GM18870 (cell line): ENCODE results near the gene ABCB8.
"Not testable (repeated sequence)": the region's sequence is repeated elsewhere in the genome, so short reads cannot be mapped to it uniquely, and the experiment has no call there.

ENCODE experiments used
- ATAC-seq: cut with Tn5 transposase; IDR thresholded peaks from one replicate; pipeline ENCODE4 v1.9.1; 2021; ENCODE audit warnings: moderate library complexity; ENCODE audit not compliant: unreplicated experiment

The ABCB8 gene

GRCh38 chr7:151013733-151014497, 14.3 kb upstream of the ABCB8 start:
- ATAC-seq = no peak

GRCh38 chr7:151014950-151015349, 13.3 kb upstream of the ABCB8 start:
- ATAC-seq = no peak

GRCh38 chr7:151015967-151016366, 12.3 kb upstream of the ABCB8 start:
- no peak for ATAC-seq

- no peak for ATAC-seq
Observed at GRCh38 chr7:151016505-151016904, 11.7 kb upstream of the ABCB8 start.

GRCh38 chr7:151016942-151017341, 11.3 kb upstream of the ABCB8 start:
- no peak for ATAC-seq

GRCh38 chr7:151017370-151017952, 10.8 kb upstream of the ABCB8 start:
- no peak for ATAC-seq

GRCh38 chr7:151017953-151018420, 10.3 kb upstream of the ABCB8 start:
- no peak for ATAC-seq

GRCh38 chr7:151018421-151019129, 9.7 kb upstream of the ABCB8 start:
- ATAC-seq = no peak

GRCh38 chr7:151019130-151019447, 9.2 kb upstream of the ABCB8 start:
- ATAC-seq = no peak

GRCh38 chr7:151020231-151020630, 8.0 kb upstream of the ABCB8 start:
- ATAC-seq = no peak

- ATAC-seq = no peak
Observed at GRCh38 chr7:151023232-151023631, 5.0 kb upstream of the ABCB8 start.

GRCh38 chr7:151024435-151025056, 3.7 kb upstream of the ABCB8 start, which contains the start of gene ATG9B:
ATG9B (minus strand) TSS chr7:151024494; CDS start chr7:151024423, 71 bp downstream.
- ATAC-seq = no peak

- ATAC-seq = no peak
Observed at GRCh38 chr7:151025924-151026671, 2.2 kb upstream of the ABCB8 start.

GRCh38 chr7:151026771-151027727, 1.2 kb upstream of the ABCB8 start:
- not testable (repeated sequence) for ATAC-seq

GRCh38 chr7:151027728-151028130, 521 bp upstream of the ABCB8 start:
- ATAC-seq = peak; percentile 2

- no peak for ATAC-seq
Observed at GRCh38 chr7:151028948-151029501, 775 bp downstream of the ABCB8 start.

- no peak for ATAC-seq
Observed at GRCh38 chr7:151031011-151031410, 2.8 kb downstream of the ABCB8 start.

GRCh38 chr7:151032936-151033863, 5.0 kb downstream of the ABCB8 start:
- ATAC-seq = no peak
